ENCODE data around the gene PLP1.

- no peak for TF ChIP-seq CTCF (IDR thresholded peaks at IDR 0.05)
- no peak for TF ChIP-seq POLR2A (IDR thresholded peaks at IDR 0.05)
Measured at GRCh38 chrX:103734125-103734760, 42.4 kb upstream of the PLP1 start.

Data from prostate gland (tissue), 2 donors.